HCT116 (cell line): Measurements from ENCODE around the gene RCBTB1.

Experiments
- CEBPB ChIP-seq: IDR thresholded peaks from 2 replicates; pipeline ENCODE4 v1.6.1; 2012; ENCODE audit warnings: low read depth
- POLR2A ChIP-seq: IDR thresholded peaks from 2 replicates; pipeline ENCODE4 v1.7.0; 2011; ENCODE audit warnings: borderline replicate concordance; ENCODE audit not compliant: insufficient read depth, insufficient read length; ENCODE audit errors: extremely low read depth
- POLR2AphosphoS5 ChIP-seq: IDR thresholded peaks from 2 replicates; pipeline ENCODE4 v1.6.1; 2011; ENCODE audit warnings: mild to moderate bottlenecking, low read depth, low read length, moderate library complexity
- RAD21 ChIP-seq: IDR thresholded peaks from 2 replicates; pipeline ENCODE4 v1.6.1; 2012; ENCODE audit warnings: low read depth, mild to moderate bottlenecking
- SRF ChIP-seq: IDR thresholded peaks from 2 replicates; pipeline ENCODE4 v1.6.1; 2012; ENCODE audit warnings: low read depth
- YY1 ChIP-seq: IDR thresholded peaks from 2 replicates; pipeline ENCODE4 v1.6.1; 2011; ENCODE audit warnings: low read length, low read depth, moderate library complexity, mild to moderate bottlenecking; ENCODE audit not compliant: insufficient replicate concordance; ENCODE audit errors: extremely low read depth
- TF ChIP-seq, protein P1 (sequence below), 3 experiments: fragments of 200-600 bp in 1 of 3; sonication (generic) in 1 of 3; IDR thresholded peaks in 2 of 3; conservative IDR thresholded peaks in 1 of 3; 2 replicates each; pipeline ENCODE4 v1.5.1; 2012 to 2017; ENCODE audit warnings: low read depth in 2 of 3, low read length in 2 of 3, antibody characterized with exemption in 1 of 3, borderline replicate concordance in 1 of 3, control low read depth in 1 of 3, mild to moderate bottlenecking in 1 of 3, mixed read lengths in 1 of 3, mixed run types in 1 of 3, moderate library complexity in 1 of 3; ENCODE audit not compliant: insufficient read depth in 1 of 3
- TF ChIP-seq, protein P2 (sequence below): IDR thresholded peaks from 2 replicates; pipeline ENCODE4 v1.6.1; 2012

DNA sequence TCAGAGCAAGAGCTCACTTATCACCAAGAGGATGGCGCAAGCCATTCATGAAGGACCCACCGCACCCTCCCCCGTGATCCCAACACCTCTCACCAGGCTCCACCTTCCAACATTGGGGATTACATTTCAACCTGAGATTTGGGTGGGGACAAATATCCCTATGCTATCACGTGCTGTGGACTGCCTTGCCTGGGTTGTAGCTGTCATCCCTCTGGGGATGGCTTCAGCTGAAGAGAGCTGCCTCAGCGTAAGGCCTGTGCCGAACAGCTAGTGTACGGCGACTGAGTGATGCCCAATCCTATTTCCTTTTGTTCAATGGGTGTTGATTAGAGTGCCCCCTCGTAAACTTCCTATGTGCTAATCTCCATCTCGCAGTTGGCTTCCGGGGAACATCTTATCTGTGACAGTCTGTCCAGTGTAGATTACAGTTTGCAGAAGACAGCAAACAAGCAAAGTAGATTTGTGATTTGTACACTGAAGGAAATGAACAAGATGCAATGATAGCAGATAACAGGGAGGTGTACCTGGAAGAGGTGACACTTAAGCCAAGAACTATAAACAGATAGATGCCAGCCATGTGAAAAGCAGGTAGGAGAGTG is 11.8 kb upstream of the RCBTB1 start:
- no peak for TF ChIP-seq POLR2A
- TF ChIP-seq, protein P1, sequence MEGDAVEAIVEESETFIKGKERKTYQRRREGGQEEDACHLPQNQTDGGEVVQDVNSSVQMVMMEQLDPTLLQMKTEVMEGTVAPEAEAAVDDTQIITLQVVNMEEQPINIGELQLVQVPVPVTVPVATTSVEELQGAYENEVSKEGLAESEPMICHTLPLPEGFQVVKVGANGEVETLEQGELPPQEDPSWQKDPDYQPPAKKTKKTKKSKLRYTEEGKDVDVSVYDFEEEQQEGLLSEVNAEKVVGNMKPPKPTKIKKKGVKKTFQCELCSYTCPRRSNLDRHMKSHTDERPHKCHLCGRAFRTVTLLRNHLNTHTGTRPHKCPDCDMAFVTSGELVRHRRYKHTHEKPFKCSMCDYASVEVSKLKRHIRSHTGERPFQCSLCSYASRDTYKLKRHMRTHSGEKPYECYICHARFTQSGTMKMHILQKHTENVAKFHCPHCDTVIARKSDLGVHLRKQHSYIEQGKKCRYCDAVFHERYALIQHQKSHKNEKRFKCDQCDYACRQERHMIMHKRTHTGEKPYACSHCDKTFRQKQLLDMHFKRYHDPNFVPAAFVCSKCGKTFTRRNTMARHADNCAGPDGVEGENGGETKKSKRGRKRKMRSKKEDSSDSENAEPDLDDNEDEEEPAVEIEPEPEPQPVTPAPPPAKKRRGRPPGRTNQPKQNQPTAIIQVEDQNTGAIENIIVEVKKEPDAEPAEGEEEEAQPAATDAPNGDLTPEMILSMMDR (IDR thresholded peaks at IDR 0.05 in 2 of 3, conservative IDR thresholded peaks at IDR 0.05 in 1 of 3; ENCODE audit: borderline replicate concordance in 1 of 3, insufficient read depth in 1 of 3, low read depth in 2 of 3, low read length in 2 of 3), result no peak
- no peak for TF ChIP-seq SRF
- TF ChIP-seq YY1, result no peak
- no peak for TF ChIP-seq CEBPB
- TF ChIP-seq, protein P2, sequence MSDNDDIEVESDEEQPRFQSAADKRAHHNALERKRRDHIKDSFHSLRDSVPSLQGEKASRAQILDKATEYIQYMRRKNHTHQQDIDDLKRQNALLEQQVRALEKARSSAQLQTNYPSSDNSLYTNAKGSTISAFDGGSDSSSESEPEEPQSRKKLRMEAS, result no peak
- TF ChIP-seq RAD21, result no peak
- TF ChIP-seq POLR2AphosphoS5, result no peak
